Measurements from ENCODE around the gene EPDR1.

Gene EPDR1

DNA sequence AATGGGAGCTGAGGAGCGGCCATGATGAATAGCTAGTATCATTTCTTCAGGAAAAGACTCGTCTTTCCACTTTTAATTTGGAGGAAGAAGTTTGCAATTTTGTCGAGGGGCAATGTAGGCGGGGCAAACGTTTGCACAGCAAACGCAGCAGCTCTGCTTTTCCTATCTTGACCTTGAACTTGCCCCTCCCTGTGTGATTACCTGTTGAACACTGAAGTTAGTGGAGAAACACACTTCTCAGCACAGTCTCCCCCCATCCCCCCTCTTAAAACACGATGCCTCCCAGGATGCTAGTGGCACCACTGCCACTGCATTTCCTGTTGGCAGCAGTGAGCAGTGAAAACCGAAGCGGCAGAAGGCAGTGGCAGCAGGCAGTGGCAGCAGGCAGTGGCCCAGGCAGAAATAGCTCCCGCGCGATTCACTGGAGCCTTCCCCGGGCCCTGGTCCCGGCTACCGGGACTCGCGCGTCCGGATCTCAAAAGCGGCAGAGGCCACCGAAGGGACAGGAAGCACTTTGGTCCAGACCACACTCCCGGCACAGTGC is at the start of gene EPDR1:
TSS of gene EPDR1 (plus strand) at position 336 of the 544 bp plus-strand sequence. CDS start 300 bp downstream, outside the sequence.
- DNase-seq (ENCODE audit: low spot score) = peak; percentile 96

DNA sequence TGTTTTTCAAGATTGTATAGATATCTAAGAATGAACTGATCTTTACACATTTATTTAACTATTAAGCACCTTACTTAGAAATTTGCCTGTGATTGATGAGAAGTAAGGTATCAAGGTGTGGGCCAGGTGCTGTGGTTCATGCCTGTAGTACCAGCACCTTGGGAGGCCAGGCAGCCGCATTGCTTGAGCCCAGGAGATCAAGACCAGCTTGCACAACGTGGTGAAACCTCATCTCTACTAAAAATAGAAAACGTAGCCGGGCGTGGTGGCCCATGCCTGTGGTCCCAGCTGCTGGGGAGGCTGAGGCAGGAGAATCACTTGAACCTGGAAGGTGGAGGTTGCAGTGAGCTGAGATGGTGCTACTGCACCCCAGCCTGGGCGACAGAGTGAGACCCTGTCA is 38.4 kb upstream of the EPDR1 start:
- DNase-seq (ENCODE audit: low spot score) = no peak

DNA sequence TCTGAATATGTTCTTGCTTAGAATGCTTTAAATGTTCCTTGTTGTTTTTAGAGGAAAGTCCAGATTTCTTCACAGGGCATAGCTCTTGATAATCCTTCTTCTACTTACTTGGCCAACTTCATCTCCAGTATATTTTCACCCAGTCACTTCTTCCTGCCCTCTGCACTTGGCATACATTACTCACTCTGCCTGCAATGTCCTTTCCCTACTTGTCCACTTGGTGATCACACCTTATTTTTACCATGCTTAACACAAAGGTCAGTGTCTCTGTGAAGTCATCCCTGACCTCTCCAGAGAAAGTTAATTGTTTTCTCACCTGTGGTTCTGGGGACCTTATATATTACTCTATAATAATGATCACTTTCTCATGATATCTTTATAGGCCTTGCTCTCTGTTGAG is 27.1 kb upstream of the EPDR1 start:
- DNase-seq (ENCODE audit: low spot score) = no peak

DNA sequence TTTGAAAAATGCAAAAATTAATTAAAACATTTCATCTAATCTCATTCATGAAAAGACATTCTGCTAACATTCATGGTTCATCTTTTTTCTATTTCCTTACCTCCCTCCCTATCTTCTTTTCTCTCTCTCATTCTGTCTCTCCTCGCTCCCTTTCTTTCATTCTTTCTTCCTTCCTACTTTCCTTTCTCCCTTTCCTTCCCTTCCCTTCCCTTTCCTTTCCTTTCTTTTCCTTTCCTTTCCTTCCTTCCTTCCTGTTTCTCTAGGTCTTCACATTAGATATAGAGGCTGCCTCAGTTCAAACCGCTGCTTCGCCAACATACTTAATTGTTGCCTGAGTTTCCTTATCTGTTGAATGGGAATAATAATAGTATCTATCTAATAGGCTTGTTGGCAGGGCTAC is 25.8 kb upstream of the EPDR1 start:
- no peak for DNase-seq (ENCODE audit: low spot score)

DNA sequence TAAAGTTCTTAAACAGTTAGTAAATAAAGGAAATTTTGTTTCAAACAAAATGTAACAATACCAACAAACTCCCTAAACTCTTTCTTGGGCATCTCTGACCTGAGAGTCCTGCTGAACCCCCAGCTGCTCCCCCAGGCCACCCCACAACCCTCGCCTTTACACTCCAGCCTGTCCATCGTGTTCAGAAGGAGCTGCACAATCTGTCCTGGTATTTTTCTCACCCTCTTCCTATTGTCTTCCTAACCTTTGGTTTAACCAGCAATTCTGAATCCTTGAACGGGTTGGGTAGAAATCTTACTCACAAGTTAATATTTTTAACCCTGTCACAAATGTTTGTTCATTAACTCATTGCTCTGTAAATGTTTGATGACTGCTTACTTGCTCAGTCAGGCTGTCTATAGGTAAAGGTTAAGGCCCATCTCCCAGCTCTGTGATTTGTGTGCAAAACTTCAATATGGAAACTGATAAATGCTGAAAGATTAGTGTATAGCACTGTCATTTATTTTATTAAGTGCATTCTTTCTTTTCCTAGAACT is 20.7 kb upstream of the EPDR1 start:
- DNase-seq (ENCODE audit: low spot score) = no peak

DNA sequence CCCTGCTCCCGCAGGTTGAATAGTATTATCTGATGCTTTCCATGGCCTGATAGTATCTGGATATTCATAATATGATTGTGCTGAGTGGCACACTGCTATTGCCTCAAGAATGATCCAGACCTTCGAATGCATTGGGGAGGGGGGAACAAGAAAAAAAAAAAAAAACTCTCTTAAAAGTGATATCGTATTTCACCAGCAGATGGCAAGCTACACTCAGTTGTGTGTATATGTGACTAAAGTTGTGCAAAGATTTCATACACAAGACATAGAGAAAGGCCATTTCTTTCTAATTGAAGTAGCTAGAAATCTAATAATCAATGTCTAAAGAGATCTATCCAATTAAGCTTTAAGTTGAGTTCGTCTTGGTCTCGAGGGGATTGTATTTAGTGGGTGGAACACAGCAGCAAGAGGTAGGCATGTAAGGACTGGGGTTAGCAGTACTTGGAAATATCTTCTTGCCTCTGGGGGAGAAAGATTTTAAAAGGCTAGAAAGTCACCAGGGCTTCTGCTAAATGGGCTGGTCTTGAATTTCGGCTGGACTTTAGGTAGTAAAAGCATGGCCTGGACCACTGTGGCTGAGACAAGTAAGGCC is 19.1 kb upstream of the EPDR1 start:
- peak; percentile 64 for DNase-seq (ENCODE audit: low spot score)

DNA sequence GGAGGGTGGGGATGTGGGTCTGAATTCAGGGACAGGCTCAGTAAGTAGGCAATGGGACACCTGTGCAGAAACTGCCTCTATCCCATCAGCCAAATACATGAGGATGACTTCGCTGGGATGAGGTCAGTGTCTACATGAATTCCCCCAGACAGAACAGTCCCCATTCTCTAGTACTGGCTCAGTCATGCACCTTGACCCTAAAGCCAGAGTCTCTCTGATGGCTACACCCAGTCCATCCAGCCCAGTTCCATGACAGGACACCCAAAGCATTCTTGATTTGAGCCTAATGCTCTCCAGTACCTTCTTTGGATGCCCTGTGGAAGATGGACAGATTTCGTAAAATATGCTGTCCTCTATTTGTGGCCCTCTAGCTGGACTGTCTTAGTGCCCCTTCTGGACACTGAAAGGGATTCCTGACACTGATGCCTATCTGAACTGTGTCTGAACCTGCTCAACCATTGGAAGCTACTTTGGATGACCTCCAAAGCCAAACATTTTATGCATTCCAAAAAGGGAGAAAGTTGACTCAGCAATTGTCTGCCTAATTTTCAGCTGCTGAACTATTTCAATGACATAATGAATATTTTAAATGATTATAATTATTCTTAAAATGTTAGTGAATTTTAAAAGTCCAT is 18.4 kb upstream of the EPDR1 start:
- DNase-seq (ENCODE audit: low spot score) = peak; percentile 42

DNA sequence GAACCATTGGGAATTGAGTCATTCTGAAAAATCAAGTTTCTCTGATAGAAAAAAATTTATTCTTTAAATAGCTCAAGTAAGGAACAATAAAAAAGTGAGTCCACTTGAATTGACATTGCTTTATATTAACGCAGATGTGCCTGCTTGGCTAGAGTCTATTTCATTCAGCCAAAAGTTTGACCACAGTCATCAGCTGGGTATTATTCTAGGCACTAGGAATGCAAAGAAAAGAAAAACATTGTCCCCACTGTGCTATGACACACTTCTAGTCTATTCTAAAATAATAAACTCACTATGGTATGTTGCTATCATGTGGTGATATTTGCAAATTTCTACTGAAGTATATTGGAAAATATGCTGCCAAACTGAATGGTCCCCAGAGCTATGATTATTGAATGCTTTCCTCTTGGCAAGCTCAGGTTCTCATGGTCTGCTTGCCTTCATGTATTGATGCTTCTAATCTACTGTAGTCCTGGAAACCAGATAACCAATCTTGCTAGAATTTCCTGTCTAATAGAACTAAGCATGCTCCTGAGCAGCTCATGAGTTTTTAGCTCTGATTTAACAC is 12.1 kb upstream of the EPDR1 start:
- DNase-seq (ENCODE audit: low spot score) = no peak

DNA sequence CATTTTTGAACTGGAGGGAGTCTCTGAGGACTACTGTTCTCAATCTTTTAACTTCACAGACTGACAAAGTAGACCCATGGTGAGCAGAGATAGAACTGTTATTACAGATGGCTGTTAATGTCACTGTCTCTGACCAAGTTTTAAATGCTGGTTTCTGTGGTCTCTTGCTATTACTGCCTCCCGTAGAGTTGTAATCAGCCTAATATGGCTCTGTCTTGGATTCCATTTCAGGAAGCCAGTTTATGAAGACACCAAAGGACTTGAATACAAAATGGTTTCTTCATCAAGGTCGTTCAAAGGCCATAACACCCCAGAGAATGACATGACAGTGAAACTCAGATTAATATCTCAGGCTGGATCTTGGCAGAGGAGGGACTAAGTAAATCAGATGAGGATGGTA is 7.7 kb upstream of the EPDR1 start:
- no peak for DNase-seq (ENCODE audit: low spot score)

DNA sequence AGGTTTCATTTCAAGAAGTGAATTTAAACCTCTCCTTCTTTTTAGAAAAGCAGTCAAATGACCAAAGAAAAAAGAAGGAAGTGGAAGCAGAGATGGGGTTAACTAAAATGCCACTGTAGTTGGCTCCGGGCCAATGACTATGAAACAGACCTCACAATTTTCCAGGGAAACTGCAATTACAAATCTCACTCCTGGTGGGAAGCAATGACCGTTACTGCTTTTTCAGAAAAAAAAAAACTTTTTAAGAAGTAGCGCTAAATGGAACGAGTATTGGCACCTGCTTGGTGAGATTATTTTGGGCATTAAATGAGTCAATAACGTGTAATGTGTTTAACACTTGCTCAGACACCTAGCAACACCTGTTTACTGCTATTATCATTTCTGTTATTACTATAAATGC is 5.0 kb upstream of the EPDR1 start:
- no peak for DNase-seq (ENCODE audit: low spot score)

DNA sequence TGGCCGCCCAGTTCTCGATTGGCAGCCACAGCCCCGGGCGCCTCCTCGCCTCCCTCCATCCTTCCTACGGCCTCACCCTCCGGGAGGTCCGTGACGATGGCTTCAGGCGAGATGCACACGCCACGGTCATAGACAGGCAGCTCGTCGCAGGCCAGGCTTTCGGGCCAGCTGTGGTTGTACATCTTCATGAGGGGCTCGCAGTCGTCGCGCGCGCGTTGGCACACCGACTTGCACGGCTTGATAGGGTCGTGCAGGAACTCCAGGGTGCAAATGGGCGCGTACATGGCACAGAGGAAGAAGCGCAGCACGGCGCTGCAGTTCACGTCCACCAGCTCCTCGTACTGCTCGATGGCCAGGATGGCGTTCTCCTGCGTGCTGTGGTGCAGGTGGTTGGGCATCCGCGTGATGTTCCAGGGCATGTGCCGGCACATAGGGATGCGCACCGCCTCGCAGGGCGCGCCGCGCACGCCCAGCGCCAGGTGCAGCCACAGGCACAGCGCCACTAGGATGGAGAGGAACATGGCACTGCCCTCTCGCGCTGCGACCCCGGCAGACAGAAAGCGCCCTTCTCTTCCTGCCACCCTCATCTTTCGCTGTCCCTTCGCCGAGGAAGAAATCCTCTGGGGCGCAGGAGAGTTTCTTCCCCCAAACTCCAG is 4.3 kb upstream of the EPDR1 start:
- DNase-seq (ENCODE audit: low spot score) = peak; percentile 54

DNA sequence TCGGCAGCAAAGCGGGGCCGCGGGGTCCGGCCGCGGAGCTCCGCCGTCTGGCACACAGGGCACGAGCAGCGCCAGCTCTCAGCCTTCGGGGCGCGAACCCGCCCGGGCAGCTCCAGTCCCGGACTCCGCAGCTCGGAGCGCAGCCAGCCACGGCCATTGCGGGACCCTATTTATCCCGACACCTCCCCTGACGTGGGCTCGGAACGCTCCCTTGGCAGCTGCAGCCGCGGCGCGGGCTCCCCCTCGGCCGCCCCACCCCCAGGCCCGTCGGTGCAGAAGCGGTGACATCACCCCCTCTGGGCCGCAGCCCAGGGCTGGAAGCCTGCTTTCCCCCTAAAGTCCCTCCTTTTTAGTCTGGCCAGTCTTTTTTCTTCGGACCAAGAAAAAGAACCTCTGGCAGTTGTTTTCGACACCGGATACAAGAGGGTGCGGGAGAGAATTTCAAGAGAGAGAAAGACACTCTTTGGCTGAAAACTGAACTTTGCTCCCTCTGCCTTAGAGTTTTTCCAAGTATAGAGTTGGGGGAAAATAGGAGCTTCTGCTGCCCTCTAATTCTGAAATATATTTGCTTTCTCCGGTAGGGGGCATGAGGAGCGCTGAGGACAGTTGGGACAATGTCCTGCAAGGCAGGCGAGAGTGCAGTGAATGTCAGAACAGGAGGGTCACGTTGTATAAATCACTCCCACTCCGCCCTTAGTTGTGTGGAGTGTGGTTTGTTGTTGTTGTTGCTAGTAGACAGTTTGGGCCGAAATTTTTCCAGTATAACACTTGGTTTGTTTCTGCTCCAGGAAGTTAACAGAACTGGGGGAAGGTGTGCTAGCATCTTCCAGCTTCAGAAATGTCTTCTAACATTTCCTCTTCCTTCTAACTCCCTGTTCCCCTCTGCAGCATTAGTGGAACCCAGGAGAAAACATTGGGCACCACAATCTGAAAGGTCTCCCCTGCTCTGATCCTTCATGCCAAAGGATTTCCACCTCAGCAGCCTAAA is 3.5 kb upstream of the EPDR1 start, which contains the start of gene SFRP4:
TSS of gene SFRP4 (minus strand) at position 145 of the 988 bp plus-strand sequence. CDS start 280 bp downstream, outside the sequence.
- peak; percentile 84 for DNase-seq (ENCODE audit: low spot score)

DNA sequence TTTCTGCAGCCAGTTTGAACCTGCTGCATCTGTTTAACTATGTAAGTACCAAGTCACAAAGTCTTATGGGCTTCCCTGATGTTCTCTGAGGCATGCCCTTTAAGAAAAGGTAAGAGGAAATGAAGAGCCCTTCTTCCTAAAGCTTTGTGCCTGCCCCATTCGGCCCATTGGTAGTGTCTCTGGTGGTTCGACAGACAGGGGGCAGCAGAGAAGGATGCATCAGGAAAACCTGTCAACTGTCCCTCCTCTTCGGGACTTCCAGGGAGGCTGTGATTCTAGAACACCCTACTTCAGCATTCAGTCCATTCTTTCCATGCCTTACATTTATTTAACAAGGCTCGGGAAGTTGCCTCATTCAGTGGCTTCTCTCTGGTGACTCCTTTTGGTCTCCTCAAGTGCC is 1.9 kb upstream of the EPDR1 start:
- DNase-seq (ENCODE audit: low spot score) = no peak

DNA sequence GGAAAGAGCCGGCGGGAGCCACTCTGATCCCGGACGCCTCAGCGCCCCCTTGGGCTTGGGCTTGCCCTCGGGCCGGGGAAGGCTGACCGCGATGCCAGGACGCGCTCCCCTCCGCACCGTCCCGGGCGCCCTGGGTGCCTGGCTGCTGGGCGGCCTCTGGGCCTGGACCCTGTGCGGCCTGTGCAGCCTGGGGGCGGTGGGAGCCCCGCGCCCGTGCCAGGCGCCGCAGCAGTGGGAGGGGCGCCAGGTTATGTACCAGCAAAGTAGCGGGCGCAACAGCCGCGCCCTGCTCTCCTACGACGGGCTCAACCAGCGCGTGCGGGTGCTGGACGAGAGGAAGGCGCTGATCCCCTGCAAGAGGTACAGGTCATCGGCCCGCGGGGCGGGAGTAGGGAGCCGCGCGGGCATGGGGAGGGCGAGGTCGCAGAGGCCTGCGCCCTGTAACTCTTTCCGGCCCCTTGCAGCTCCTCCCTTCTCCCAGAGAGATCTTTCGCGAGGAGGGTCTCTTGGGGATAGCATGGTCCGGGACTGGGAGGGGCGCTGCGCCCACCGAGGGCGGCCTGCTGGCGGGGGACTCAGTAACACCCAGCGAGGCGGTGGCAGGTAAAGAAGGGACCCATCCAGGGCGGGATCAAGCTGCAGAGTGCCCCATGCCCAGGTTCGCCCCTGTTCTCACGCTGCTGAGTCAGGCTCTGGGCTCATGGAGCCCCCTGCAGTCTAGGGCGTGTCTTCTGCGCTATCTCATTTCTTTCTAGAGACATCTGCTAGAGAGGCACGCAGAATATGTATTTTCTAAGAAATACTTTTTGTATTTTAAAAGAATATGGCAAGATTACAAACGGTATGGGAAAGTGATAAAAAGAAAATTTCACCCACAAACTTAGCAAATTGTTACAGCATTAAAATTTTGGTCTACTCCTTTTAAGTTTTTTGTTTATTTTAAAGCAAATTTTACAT is 687 bp downstream of the EPDR1 start:
- DNase-seq (ENCODE audit: low spot score) = peak; percentile 84

DNA sequence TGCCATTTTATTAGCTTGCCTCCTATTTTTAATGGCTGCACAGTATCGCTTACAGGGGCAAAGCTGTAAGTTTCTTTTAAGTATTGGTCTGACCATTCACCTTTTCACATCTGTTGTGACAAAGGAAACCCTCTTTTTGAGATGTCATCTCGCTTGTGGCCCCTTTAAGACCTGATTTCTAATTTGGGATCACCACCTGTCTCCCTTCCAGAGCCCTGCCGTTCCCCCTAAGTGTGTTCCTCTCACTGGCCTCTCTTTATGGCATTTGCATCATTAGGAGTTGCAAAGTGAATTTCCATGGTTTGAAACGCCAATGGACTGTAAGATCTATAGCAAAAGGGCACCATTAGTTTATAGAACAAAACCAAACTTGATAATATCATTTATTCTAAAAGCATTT is 1.4 kb downstream of the EPDR1 start:
- DNase-seq (ENCODE audit: low spot score) = no peak

DNA sequence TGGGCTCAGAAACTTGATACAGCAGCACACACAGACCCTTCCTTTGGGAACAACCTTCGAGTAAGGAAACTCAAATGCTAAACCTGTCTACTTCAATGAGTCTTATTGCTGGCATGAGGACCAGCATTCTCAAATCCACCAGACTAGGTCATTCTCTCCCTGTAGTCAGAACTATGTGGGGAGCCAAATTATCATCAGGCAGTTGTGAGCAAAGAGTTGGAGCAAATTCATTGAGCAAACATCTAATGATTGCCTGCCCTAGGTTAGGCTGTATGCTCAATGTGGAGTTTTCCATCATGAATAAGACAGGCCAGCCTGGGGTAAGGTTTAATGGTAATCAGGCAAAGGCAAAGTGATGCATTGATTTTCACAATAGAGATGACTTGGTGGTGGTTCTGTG is 3.6 kb downstream of the EPDR1 start:
- no peak for DNase-seq (ENCODE audit: low spot score)

DNA sequence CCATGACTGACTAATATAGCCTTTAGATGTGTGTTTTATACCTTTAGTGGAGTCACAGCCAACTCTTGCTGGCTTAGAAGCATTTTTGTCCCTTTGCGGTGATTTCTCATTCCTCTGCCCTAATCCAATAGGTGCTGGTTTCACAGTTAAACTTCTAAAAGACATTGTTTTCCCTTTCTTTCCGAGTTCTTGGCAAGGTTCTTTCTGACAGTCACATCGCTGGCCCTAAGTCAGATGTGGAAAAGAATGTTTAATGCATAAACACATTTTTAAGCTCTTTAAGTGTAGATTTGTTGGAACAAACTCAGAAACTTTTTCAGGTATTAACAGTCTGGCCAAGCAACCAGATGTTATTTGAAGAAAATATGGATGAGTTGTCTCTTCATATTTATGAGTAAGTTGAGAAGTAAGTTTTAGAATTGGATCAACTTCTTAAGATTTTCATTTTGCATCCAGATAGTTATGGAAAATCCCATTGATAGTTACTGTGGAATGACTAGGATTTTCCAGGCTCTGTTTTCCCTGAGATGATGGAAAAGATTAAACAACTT is 4.1 kb downstream of the EPDR1 start:
- no peak for DNase-seq (ENCODE audit: low spot score)

DNA sequence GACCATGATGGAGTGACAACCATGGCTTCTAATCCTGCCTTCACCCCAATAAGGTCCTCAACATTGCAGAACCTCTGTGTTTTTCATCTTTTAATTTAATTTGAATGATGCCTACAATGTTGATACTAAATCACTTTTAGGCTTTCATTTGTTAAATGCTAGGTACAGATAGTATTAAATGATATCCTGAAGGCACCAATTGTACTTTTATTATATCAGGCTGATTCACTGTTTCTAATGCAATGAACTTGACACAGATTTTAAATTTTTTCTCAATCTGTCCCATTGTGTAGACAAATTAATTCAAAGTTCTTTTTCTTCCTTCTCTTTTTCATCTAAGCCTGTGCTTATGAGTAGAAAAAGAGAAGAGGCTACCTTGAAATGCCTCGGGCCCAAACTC is 5.2 kb downstream of the EPDR1 start:
- no peak for DNase-seq (ENCODE audit: low spot score)

DNA sequence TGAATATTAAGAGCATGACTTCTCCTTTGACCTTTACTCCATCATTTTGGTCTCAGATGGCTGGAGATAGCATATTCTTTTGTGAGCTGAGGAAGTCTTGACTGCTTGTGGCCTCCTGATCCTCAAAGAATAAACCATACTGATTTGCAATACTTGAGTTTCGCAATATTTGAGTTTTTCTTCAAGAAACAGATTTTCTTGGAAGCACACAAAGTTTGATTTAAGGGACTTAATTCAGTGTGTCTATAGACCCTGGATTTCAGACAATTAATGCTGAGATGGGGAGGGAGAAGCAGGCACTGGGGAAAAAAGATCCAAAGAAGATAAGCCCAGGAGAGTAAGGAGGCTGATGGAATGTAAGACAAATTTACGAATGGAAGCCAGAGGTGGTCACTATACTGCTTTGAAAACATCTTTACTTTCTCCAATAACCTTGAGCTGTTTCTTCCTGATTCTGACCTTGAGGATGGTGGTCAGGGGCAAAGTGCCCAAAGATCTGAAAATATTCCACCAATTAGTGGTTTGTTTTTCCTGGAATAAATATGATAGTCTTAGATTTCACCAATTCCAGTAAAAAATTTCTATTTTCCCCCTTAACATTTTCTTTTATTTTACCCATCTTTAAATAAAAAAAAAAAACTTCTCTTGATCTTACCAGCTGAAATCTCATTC is 7.5 kb downstream of the EPDR1 start:
- no peak for DNase-seq (ENCODE audit: low spot score)
